Stimulated activated CD4-positive, alpha-beta T cell treated with anti-CD3 and anti-CD28 coated beads, Interleukin-1b, Interleukin-23, amount 100 ng/mL, for 4 hours (primary cell): ENCODE results near the gene GSX2.
"Not testable (repeated sequence)": the region's sequence is repeated elsewhere in the genome, so short reads cannot be mapped to it uniquely, and the experiment has no call there.

Source experiments
- DNase-seq, 2 donors: peaks; one replicate each; pipeline ENCODE4 v3.0.0-alpha.2; 2020; ENCODE audit warnings: low read depth in 2 of 2

Gene GSX2

GRCh38 chr4:54103190-54103574 lies 3.2 kb downstream of the GSX2 start:
- DNase-seq, result no peak

- DNase-seq, result no peak
Observed at GRCh38 chr4:54104907-54105306, 4.9 kb downstream of the GSX2 start.

DNA sequence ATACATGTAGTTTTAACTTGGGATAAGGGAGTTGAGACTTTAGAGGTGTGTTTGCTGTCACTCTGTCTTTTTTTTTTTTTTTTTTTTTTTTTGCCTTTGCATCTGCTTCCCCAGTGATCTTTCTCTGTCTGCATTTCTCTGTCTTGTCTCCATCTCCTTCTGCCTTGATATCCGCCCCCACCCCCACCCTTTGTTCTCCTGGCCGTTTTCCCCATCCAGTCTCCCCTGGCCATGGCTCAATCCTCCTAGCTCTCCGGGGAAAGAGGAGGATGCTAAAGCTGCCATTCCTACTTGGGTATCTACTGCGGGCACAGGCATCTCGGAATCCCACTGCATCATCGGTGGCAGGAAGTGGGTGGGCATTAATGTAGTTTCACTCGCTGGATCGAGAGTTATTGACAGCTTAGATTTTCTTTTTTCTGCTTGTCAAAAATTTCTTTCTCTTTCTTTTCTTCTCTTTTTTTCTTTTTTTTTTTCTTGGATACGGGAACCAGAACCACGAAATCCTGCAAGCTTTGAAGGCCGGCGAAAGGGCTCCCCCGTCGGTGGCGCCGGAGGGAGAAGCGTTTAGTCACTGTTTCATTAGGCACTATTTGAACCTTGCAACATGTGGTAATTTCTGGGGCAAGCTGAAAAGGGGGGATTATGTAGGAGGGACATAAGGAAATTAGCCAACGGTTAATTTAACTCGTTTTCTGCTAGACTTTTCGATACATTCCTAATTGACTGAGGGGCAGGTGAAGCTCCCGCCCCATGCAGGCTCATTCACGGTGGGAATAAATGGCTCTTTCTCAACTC lies 8.2 kb downstream of the GSX2 start:
- DNase-seq, result no peak

GRCh38 chr4:54109241-54110018 lies 9.5 kb downstream of the GSX2 start:
- no peak for DNase-seq

DNA sequence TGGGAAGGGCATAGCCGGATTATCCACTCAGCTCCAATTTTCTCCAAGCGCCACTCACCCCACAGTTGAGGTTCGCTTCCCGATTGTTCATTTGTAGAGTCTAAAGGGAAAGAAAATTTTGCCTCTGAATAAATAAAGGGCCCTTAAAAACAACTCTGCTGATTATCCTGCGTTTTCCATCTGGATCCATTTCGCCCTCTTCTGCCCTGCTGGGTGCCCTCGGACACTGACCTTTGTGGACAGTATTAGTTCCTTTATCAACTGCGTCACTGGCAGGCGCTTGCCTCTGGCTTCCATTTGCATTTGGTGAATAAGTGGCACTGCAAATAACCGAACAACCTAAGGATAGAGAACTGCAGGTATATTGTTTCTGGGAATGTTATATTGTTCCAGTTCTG lies 10.1 kb downstream of the GSX2 start:
- DNase-seq, result no peak

DNA sequence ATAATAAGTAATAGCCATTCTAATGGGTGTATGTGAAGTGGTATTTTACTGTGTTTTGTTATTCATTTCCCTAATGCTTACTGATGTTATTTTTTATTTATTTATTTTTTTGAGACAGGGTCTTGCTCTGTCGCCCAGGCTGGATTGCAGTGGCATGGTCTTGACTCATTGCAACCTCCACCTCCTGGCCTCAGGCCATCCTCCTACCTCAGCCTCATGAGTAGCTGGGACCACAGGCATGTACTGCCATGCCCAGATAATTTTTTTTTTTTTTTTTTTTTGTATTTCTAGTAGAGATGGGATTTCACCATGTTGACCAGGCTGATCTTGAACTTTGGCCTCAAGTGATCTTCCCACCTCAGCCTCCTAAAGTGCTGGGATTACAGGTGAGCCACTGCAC lies 13.2 kb downstream of the GSX2 start:
- not testable (repeated sequence) for DNase-seq

DNA sequence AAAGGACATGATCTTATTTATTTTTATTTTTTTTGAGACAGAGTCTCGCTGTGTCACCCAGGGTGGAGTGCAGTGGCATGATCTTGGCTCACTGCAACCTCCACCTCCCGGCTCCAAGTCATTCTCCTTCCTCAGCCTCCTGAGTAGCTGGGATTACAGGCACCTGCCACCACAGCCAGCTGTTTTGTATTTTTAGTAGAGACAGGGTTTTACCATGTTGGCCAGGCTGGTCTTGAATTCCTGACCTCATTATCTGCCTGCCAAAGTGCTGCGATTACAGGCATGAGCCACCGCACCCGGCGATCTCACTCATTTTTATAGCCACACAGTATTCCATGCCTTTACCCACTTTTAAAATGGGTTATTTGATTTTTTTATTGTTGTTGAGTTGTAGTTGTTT lies 16.3 kb downstream of the GSX2 start:
- not testable (repeated sequence) for DNase-seq

DNA sequence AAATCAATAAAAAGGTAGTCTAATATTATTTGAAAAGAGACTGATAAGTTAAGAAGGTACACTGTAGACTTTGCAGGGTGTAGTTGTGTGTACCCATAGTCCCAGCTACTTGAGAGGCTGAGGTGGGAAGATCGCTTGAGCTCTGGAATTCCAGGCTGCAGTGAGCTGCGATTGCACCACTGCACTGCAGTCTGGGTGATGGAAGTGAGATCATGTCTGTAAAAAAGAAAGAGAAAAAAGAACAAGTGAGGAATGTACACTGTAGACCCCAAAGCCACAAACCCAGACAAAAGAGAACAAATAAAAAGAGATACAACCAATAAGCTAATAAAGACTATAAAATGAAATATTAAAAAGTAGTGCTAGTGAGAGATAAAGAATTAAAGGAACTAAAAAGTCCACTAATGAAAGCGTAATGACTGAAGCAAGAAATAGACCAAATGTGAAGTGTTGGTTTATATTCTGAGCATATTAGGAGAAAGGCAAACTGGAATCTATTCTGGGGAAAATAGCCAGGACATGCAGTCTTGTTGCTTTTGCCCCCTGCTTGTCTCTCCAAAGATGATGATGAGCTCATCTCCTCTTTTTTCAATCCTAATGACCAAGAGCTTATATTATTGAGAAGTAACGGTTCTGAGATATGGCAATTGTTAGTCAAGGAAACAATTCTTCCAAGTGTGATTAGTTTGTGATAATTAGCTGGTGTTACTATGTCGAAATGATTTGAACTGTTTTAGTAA lies 19.1 kb downstream of the GSX2 start:
- DNase-seq, result no peak

DNA sequence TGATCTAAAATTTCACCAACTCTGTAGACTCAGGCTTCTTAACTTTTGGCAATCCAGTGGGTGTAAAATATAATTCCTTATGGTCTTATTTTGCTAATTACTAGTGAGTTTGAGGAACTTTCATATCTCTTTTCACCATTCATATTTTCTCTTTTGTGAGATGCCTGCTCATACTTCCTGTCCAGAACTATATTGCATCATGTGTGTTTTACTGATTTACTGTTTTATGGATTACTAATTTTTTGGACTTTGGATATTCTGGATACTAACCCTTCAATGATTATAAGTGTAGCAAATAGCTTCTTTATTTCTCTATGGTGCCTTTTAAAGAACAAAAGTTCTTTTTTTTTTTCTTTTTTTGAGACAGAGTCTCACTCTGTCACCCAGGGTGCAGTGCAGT lies 20.6 kb downstream of the GSX2 start:
- DNase-seq, result no peak

- no peak for DNase-seq
Observed at GRCh38 chr4:54127660-54128059, 27.7 kb downstream of the GSX2 start.

DNA sequence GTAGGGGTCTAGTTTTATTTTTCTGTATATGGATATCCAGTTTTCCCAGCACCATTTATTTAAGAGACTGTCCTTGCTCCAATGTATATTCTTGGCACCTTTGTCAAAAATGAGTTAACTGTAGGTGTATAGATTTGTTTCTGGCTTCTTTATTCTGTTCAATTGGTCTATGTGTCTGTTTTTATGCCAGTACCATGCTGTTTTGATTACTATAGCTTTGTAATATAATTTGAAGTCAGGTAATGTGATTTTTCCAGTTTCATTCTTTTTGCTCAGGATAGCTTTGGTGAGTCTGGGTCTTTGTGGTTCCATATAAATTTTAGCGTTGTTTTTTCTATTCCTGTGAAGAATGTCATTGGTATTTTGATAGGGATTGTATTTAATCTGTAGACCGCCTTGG lies 28.7 kb downstream of the GSX2 start:
- not testable (repeated sequence) for DNase-seq

- no peak for DNase-seq
Observed at GRCh38 chr4:54139332-54139731, 39.4 kb downstream of the GSX2 start.

- no peak for DNase-seq
Observed at GRCh38 chr4:54140287-54140686, 40.3 kb downstream of the GSX2 start.

GRCh38 chr4:54144199-54144598 lies 44.2 kb downstream of the GSX2 start:
- no peak for DNase-seq

GRCh38 chr4:54144661-54145171 lies 44.8 kb downstream of the GSX2 start:
- DNase-seq, result no peak

GRCh38 chr4:54146139-54146538 lies 46.2 kb downstream of the GSX2 start:
- no peak for DNase-seq

DNA sequence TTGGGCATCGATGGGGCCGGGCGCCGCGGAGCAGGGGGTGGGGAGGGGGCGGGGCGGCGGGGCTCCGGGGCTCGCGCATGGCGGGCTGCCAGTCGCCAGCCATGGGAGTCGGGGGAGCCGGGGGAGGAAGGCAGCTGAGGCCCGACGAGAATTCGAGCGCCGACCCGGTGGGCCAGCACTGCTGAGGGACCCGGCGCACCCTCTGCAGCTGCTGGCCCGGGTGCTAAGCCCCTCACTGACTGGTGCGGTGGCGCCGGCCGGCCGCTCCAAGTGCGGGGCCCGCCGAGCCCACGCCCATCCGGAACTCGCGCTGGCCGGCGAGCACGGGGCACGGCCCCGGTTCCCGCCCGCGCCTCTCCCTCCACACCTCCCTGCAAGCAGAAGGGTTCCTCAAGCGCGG lies 49.4 kb downstream of the GSX2 start:
- no peak for DNase-seq
